Vagina (tissue), 2 donors: ENCODE results near the gene VDR. TPM values are rescaled to one million over a fixed set of nuclear protein-coding genes. Genes with fewer than 3 reads are reported as not detected.
A peak's percentile ranks its signal among the peaks of the same experiment; 100 is the strongest.

ENCODE experiments used
- DNase-seq, 2 donors: peaks; one replicate each; pipeline ENCODE4 v3.0.0-alpha.2; 2017; ENCODE audit errors: extremely low spot score in 2 of 2
- H3K27ac ChIP-seq: fragments of 200-600 bp; sonication (generic); one replicate; pipeline ENCODE4 v1.5.1; 2019
- H3K27me3 ChIP-seq: fragments of 200-600 bp; sonication (generic); one replicate; pipeline ENCODE4 v1.5.1; 2019
- H3K36me3 ChIP-seq, 2 donors: fragments of 200-600 bp; sonication (generic); one replicate each; pipeline ENCODE4 v1.5.1; 2017 to 2019
- H3K4me1 ChIP-seq: fragments of 200-600 bp; sonication (generic); one replicate; pipeline ENCODE4 v1.5.1; 2019
- H3K4me3 ChIP-seq, 2 donors: fragments of 200-600 bp; sonication (generic); 1 replicate in 1 of 2; 2 replicates in 1 of 2; pipeline ENCODE4 v1.5.1; 2016 to 2019
- H3K9me3 ChIP-seq: fragments of 200-600 bp; sonication (generic); one replicate; pipeline ENCODE4 v1.5.1; 2019
- CTCF ChIP-seq, 3 experiments: fragments of 450-650 bp in 2 of 3; fragments of 200-600 bp in 1 of 3; sonication (generic) in 1 of 3; IDR thresholded peaks; one replicate each; pipeline ENCODE4 v1.5.1; 2017 to 2019; ENCODE audit warnings: antibody characterized with exemption in 3 of 3, mild to moderate bottlenecking in 2 of 3, moderate library complexity in 2 of 3
- POLR2A ChIP-seq, 2 donors: fragments of 450-650 bp; IDR thresholded peaks; one replicate each; pipeline ENCODE4 v1.6.1; 2017; ENCODE audit warnings: antibody characterized with exemption in 2 of 2, mild to moderate bottlenecking in 2 of 2, moderate library complexity in 2 of 2
- POLR2AphosphoS5 ChIP-seq, 2 donors: sonication (generic); formaldehyde crosslinking; IDR thresholded peaks; one replicate each; pipeline ENCODE4 v1.9.0; 2017; ENCODE audit warnings: antibody characterized with exemption in 2 of 2, mild to moderate bottlenecking in 2 of 2, low read depth in 1 of 2; ENCODE audit not compliant: insufficient read depth in 1 of 2
- intact Hi-C: fragments of 100-400 bp; cut with DNase I; formaldehyde crosslinking; loops from one replicate; pipeline ENCODE4 v1.15.1; 2023
- total RNA-seq: library from RNA; depleted of rRNA; stranded (reverse); fragments of >200 nt; gene quantifications from one replicate; pipeline ENCODE4 v1.2.3, GENCODE V29; 2016

VDR gene
- total RNA-seq, 1 donor from 2014 or later = 23.6 TPM

GRCh38 chr12:47860279-47860841 is 44.4 kb downstream of the VDR start:
- intact Hi-C loops = no loop called here
- TF ChIP-seq POLR2AphosphoS5 (IDR thresholded peaks at IDR 0.05; ENCODE audit: insufficient read depth in 1 of 2, low read depth in 1 of 2) = no peak
- TF ChIP-seq POLR2A (IDR thresholded peaks at IDR 0.05) = no peak
- no peak for TF ChIP-seq CTCF (IDR thresholded peaks at IDR 0.05)
- Histone ChIP-seq H3K9me3 (no peaks in the 10 kb centered on the region), H3K4me3 (no peak overlapping the region), H3K36me3 (peaks cover 0 to 2% of the 10 kb centered on the region in 2 donors), H3K4me1 (peaks cover 17% of the 10 kb centered on the region), H3K27ac (no peak overlapping the region), H3K27me3 (no peaks in the 10 kb centered on the region)
- no peak for DNase-seq

GRCh38 chr12:47858511-47859266 is 46.1 kb downstream of the VDR start:
- no peaks in the 10 kb centered on the region for H3K27me3 ChIP-seq
- no peak overlapping the region for H3K4me3 ChIP-seq
- peaks cover 0 to 5% of the 10 kb centered on the region in 2 donors for H3K36me3 ChIP-seq
- no peak for TF ChIP-seq CTCF (IDR thresholded peaks at IDR 0.05)
- TF ChIP-seq POLR2A (IDR thresholded peaks at IDR 0.05) = no peak
- peak in 1 of 2 donors; percentile 29 for TF ChIP-seq POLR2AphosphoS5 (IDR thresholded peaks at IDR 0.05; ENCODE audit: insufficient read depth in 1 of 2, low read depth in 1 of 2)
- intact Hi-C loops = no loop called here
- peaks cover 17% of the 10 kb centered on the region for H3K4me1 ChIP-seq
- H3K9me3 ChIP-seq = no peaks in the 10 kb centered on the region
- no peak overlapping the region for H3K27ac ChIP-seq
- no peak for DNase-seq

GRCh38 chr12:47856721-47857575 is 47.8 kb downstream of the VDR start:
- H3K36me3 ChIP-seq = peaks cover 0 to 10% of the 10 kb centered on the region in 2 donors
- H3K4me1 ChIP-seq = peaks cover 11% of the 10 kb centered on the region
- no peaks in the 10 kb centered on the region for H3K27me3 ChIP-seq
- TF ChIP-seq CTCF (IDR thresholded peaks at IDR 0.05) (no peak), POLR2A (IDR thresholded peaks at IDR 0.05) (no peak), POLR2AphosphoS5 (IDR thresholded peaks at IDR 0.05; ENCODE audit: insufficient read depth in 1 of 2, low read depth in 1 of 2) (no peak)
- intact Hi-C loops = no loop called here
- no peak overlapping the region for H3K4me3 ChIP-seq
- no peaks in the 10 kb centered on the region for H3K9me3 ChIP-seq
- H3K27ac ChIP-seq = no peak overlapping the region
- no peak for DNase-seq

DNA sequence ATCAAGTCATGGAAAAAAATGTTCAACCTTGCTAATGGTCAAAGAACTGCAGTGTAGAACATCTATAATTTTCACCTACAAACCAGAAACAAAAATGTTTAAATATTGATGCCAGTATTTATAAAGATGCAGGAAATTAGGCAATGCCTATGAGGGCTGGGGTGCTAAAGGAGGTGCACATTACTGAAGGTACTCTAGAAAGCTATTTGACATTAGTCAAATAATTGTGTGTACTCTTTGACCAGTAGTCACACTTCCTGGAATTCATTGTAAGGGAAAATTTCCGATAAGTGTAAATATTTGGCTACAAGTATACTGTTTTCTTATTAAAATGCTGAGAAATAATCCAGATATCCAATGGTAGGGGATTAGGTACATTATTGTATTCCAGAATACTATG is 48.7 kb downstream of the VDR start:
- no peaks in the 10 kb centered on the region for H3K9me3 ChIP-seq
- DNase-seq = no peak
- H3K27me3 ChIP-seq = no peaks in the 10 kb centered on the region
- TF ChIP-seq POLR2AphosphoS5 (IDR thresholded peaks at IDR 0.05; ENCODE audit: insufficient read depth in 1 of 2, low read depth in 1 of 2) (no peak), CTCF (IDR thresholded peaks at IDR 0.05) (no peak), POLR2A (IDR thresholded peaks at IDR 0.05) (no peak)
- H3K36me3 ChIP-seq = peaks cover 0 to 10% of the 10 kb centered on the region in 2 donors
- H3K4me3 ChIP-seq = no peak overlapping the region
- no peak overlapping the region for H3K27ac ChIP-seq
- intact Hi-C loops = no loop called here
- H3K4me1 ChIP-seq = peaks cover 11% of the 10 kb centered on the region
